HG03432 (cell line): ENCODE results near the gene SRMS.

Experiments
- ATAC-seq: cut with Tn5 transposase; IDR thresholded peaks from one replicate; pipeline ENCODE4 v1.9.1; 2021; ENCODE audit warnings: mild to moderate bottlenecking, moderate library complexity; ENCODE audit not compliant: unreplicated experiment

The SRMS gene

DNA sequence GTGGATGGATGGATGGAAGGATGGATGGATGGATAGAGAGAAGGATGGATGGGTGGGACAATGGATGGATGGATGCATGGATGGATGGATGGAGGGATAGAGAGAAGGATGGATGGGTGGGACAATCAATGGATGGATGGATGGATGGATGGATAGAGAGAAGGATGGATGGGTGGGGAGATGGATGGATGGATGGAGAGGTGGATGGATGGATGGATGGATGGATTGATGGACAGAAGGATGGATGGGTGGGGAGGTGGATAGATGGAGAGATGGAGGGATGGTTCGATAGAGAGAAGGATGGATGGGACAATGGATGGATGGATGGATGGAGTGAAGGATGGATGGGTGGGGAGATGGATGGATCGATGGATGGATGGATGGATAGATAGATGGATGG is 55.0 kb downstream of the SRMS start:
- ATAC-seq, result no peak

DNA sequence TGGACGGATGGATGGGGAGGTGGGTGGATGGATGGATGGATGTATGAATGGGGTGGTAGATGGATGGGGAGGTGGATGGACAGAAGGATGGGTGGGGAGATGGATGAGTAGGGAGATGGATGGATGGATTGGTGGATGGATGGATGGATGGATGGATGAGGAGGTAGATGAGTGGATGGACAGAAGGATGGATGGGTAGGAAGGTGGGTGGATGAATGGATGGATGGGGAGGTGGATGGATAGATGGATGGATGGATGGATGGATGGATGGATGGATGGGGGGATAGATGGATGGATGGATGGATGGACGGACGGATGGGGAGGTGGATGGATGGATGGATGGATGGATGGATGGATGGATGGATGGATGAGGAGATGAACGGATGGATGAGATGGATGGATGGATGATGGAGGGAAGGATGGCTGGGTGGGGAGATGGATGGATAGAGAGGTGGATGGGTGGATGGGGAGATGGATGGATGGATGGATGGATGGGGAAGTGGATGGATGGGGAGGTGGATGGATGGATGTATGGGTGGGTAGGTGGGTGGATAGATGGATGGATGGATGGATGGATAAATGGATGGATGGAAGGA is 55.8 kb downstream of the SRMS start:
- no peak for ATAC-seq

DNA sequence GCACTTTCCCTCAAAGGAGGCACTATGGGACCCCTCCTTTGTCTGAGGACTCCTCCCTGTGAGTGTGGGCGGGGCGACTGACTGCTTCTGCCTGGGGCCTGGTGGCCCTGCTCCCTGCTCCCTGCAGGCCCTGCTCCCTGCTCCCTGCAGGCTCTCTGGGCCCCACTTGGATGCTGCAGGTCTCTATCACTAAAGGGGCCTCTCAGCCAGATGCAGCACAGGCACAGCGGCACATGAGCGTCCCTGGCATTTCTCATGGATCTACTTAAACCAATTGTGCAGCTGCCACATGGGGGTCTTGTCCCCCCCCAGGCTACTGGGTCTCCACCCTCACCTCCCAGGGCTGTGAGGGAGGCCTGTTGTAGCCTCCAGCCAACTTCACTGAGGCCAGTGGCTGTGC is 56.5 kb downstream of the SRMS start:
- ATAC-seq, result no peak
